GM23248 (cell line): ENCODE results near the gene HSD17B8.

ENCODE experiments used
- EZH2 ChIP-seq: fragments of 200-600 bp; sonication (generic); IDR thresholded peaks from 2 replicates; pipeline ENCODE4 v1.6.1; 2018; ENCODE audit warnings: antibody characterized with exemption, mild to moderate bottlenecking; ENCODE audit not compliant: insufficient read depth, poor library complexity, severe bottlenecking
- EZH2phosphoT487 ChIP-seq: fragments of 200-600 bp; sonication (generic); IDR thresholded peaks from 2 replicates; pipeline ENCODE4 v1.6.1; 2018; ENCODE audit warnings: antibody characterized with exemption, moderate library complexity, mild to moderate bottlenecking, low read depth; ENCODE audit not compliant: insufficient read depth

DNA sequence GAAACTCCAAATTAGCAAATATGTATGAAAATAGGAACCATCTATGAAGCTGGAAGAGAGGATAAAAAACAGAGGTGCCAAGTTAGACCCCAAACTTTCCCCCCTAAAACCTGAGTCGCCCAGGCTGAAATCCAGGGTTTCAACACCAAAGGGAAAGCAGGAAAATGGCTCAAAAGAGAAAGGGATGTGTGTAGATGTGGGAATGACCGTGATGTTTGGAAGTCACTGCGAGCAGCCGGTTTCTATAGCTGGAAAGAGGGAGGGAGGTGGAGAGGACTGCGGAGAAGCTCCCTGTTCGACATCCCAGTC lies 8.4 kb downstream of the HSD17B8 start:
- no peak for TF ChIP-seq EZH2
- TF ChIP-seq EZH2phosphoT487: no peak
